HL-60 (cell line): ENCODE data around the gene OSBPL2.

Experiments
- DNase-seq, 2 experiments: peaks; one replicate each; pipeline ENCODE4 v3.0.0-alpha.2; 2010 to 2020; ENCODE audit warnings: low read depth in 1 of 2, low spot score in 1 of 2
- H3K27ac ChIP-seq: fragments of 250-450 bp; sonication (Bioruptor Pico); replicated peaks from 2 replicates; pipeline ENCODE4 v1.5.1; 2020; ENCODE audit warnings: mild to moderate bottlenecking, moderate library complexity
- H3K27me3 ChIP-seq: fragments of 250-450 bp; sonication (Bioruptor Pico); 2 replicates; pipeline ENCODE4 v1.5.1; 2021; ENCODE audit warnings: mild to moderate bottlenecking, moderate library complexity; ENCODE audit not compliant: insufficient read depth, poor library complexity, severe bottlenecking
- H3K4me3 ChIP-seq: replicated peaks from 2 replicates; pipeline ENCODE4 v1.5.1; 2011; ENCODE audit warnings: mild to moderate bottlenecking, control low read depth, low read length; ENCODE audit not compliant: insufficient read depth
- CTCF ChIP-seq: IDR thresholded peaks from one replicate; pipeline ENCODE4 v1.5.1; 2011; ENCODE audit warnings: low read length, control low read depth, inconsistent platforms; ENCODE audit not compliant: insufficient read depth
- GABPA ChIP-seq: IDR thresholded peaks from 2 replicates; pipeline ENCODE4 v1.6.1; 2012; ENCODE audit warnings: low read depth
- POLR2AphosphoS5 ChIP-seq: IDR thresholded peaks from 2 replicates; pipeline ENCODE4 v1.6.1; 2012; ENCODE audit warnings: low read depth
- REST ChIP-seq: IDR thresholded peaks from 2 replicates; pipeline ENCODE4 v1.6.1; 2012; ENCODE audit warnings: low read depth; ENCODE audit not compliant: insufficient replicate concordance
- SPI1 ChIP-seq: IDR thresholded peaks from 2 replicates; pipeline ENCODE4 v1.6.1; 2012; ENCODE audit warnings: low read depth, mild to moderate bottlenecking, borderline replicate concordance

Gene OSBPL2

GRCh38 chr20:62297449-62298227, 59.3 kb downstream of the OSBPL2 start:
- H3K4me3 ChIP-seq: no peak overlapping the region
- DNase-seq: no peak
- no peak overlapping the region for H3K27ac ChIP-seq
- no peak for TF ChIP-seq POLR2AphosphoS5
- H3K27me3 ChIP-seq: no peaks in the 10 kb centered on the region

GRCh38 chr20:62298577-62299249, 60.4 kb downstream of the OSBPL2 start:
- TF ChIP-seq REST (no peak), POLR2AphosphoS5 (no peak)
- no peak for DNase-seq
- no peaks in the 10 kb centered on the region for H3K27me3 ChIP-seq

GRCh38 chr20:62299666-62300236, 61.4 kb downstream of the OSBPL2 start:
- H3K4me3 ChIP-seq: no peak overlapping the region
- no peaks in the 10 kb centered on the region for H3K27me3 ChIP-seq
- TF ChIP-seq GABPA (no peak), SPI1 (no peak), CTCF (no peak), POLR2AphosphoS5 (no peak), REST (no peak)
- H3K27ac ChIP-seq: no peak overlapping the region
- DNase-seq: no peak

More at GRCh38 chr20:62298577-62299249, 60.4 kb downstream of the OSBPL2 start:
- Histone ChIP-seq H3K27ac (no peak overlapping the region), H3K4me3 (no peak overlapping the region)

- DNase-seq: no peak
- Histone ChIP-seq H3K27me3 (no peaks in the 10 kb centered on the region), H3K4me3 (no peak overlapping the region), H3K27ac (no peak overlapping the region)
- no peak for TF ChIP-seq CTCF
- TF ChIP-seq SPI1: no peak
- no peak for TF ChIP-seq POLR2AphosphoS5
- no peak for TF ChIP-seq REST
- TF ChIP-seq GABPA: no peak
These were observed 62.0 kb downstream of the OSBPL2 start for GRCh38 chr20:62300319-62300718.
